Measurements from ENCODE around the gene NRIP3. TPM values are rescaled to one million over a fixed set of nuclear protein-coding genes. Genes with fewer than 3 reads are reported as not detected.

The NRIP3 gene
- total and polyA plus RNA-seq, 9 of the 15 experiments (the other 6 are each of a cell fraction or from before 2014, with no cell fraction given), result 4.4 to 18.7 (median 11.6) TPM

- Histone ChIP-seq H3K36me3 (ENCODE audit: control insufficient read depth, insufficient read depth, low read length) (peaks cover 3% of the 10 kb centered on the region; the same call in 1 of the 3 replicates), H2AFZ (ENCODE audit: low read depth, low read length) (no peak overlapping the region), H3K9ac (ENCODE audit: insufficient read depth in 1 of 2, low read depth in 2 of 2, low read length in 2 of 2) (peak overlapping the region in 1 of 2 experiments; percentile 6; a peak in 1 of 4 replicates), H3K4me3 (no peak overlapping the region), H3K4me2 (ENCODE audit: insufficient read depth, low read length) (peak overlapping the region; percentile 74), H3K27ac (ENCODE audit: extremely low read depth, low read depth, low read length) (peak overlapping the region; percentile 55), H3K79me2 (ENCODE audit: control insufficient read depth, insufficient read depth, low read length) (no peaks in the 10 kb centered on the region), H4K20me1 (replicated peaks; ENCODE audit: control insufficient read depth, insufficient read depth, low read length) (no peaks in the 10 kb centered on the region), H3K4me1 (replicated peaks in 1 of 2; ENCODE audit: control insufficient read depth in 2 of 2, insufficient read depth in 2 of 2, low read length in 2 of 2) (peaks cover 6 to 30% of the 10 kb centered on the region in 2 experiments), H3K9me3 (replicated peaks; ENCODE audit: control insufficient read depth, insufficient read depth, low read depth, low read length) (no peaks in the 10 kb centered on the region), H3K27me3 (ENCODE audit: control insufficient read depth in 2 of 2, insufficient read depth in 2 of 2, low read length in 2 of 2) (no peaks in the 10 kb centered on the region), H3K9me1 (ENCODE audit: control insufficient read depth, insufficient read depth, low read length) (no peaks in the 10 kb centered on the region)
- in situ Hi-C loops (cut with MboI), result no loop called here
- WGBS (ENCODE audit: insufficient coverage, low coverage, missing lambda C conversion rate), result 0% methylated on average over 3 of the region's 3 CpGs
- FAIRE-seq (peak; percentile 98), DNase-seq (ENCODE audit: extremely low read depth in 1 of 4, low spot score in 3 of 4) (peak; percentile 81 to 93 (median 86)), ATAC-seq (peak; percentile 98)
- ChIA-PET CTCF (ENCODE audit: low intra/inter-chr PET ratio) (no interaction called here), POLR2A (interaction anchor here (0.5 to 3.4 kb wide), 9 partner anchors 8 to 906 kb away, joined by 3 to 12 read pairs (median 3); partner anchors contain the start of genes NRIP3, RPL27A, TMEM9B and TRIM66)
- intact Hi-C loops (cut with micrococcal nuclease), result no loop called here
- BruUV-seq (replicated peaks), result no TSS peak
- TF ChIP-seq TRIM24 (IDR thresholded peaks at IDR 0.05) (peak in 1 of 2 experiments; percentile 60; a peak in 2 of 4 replicates), TAF15 (IDR thresholded peaks at IDR 0.05; ENCODE audit: low read depth, low read length) (no peak), MNT (conservative IDR thresholded peaks at IDR 0.05) (peak in 1 of 2 experiments; percentile 49; a peak in 1 of 4 replicates), L3MBTL2 (IDR thresholded peaks at IDR 0.05) (peak; percentile 68; the same call in 1 of the 2 replicates), CCNT2 (IDR thresholded peaks at IDR 0.05; ENCODE audit: borderline replicate concordance, extremely low read depth, insufficient read length, low read depth, low read length) (peak; percentile 70), ZNF134 (CRISPR knock-in tag; conservative IDR thresholded peaks at IDR 0.05) (no peak), TAL1 (IDR thresholded peaks at IDR 0.05) (peak; percentile 93), KDM1A (IDR thresholded peaks at IDR 0.05) (peak; percentile 95 to 96), MTA3 (IDR thresholded peaks at IDR 0.05; ENCODE audit: borderline replicate concordance) (peak; percentile 43; the same call in 1 of the 2 replicates)
Measured at GRCh38 chr11:8988329-8989234, 15.2 kb downstream of the NRIP3 start.

Measured in K562 (cell line).